Activated CD8-positive, alpha-beta memory T cell treated with anti-CD3 and anti-CD28 coated beads, Interleukin-2, amount 50 U/mL, for 24 hours (primary cell): ENCODE results near the gene RFXAP.
"Not testable (repeated sequence)": the region's sequence is repeated elsewhere in the genome, so short reads cannot be mapped to it uniquely, and the experiment has no call there.

Experiments used
- DNase-seq: peaks from one replicate; pipeline ENCODE4 v3.0.0-alpha.2; 2020; ENCODE audit errors: extremely low read depth

The RFXAP gene

DNA sequence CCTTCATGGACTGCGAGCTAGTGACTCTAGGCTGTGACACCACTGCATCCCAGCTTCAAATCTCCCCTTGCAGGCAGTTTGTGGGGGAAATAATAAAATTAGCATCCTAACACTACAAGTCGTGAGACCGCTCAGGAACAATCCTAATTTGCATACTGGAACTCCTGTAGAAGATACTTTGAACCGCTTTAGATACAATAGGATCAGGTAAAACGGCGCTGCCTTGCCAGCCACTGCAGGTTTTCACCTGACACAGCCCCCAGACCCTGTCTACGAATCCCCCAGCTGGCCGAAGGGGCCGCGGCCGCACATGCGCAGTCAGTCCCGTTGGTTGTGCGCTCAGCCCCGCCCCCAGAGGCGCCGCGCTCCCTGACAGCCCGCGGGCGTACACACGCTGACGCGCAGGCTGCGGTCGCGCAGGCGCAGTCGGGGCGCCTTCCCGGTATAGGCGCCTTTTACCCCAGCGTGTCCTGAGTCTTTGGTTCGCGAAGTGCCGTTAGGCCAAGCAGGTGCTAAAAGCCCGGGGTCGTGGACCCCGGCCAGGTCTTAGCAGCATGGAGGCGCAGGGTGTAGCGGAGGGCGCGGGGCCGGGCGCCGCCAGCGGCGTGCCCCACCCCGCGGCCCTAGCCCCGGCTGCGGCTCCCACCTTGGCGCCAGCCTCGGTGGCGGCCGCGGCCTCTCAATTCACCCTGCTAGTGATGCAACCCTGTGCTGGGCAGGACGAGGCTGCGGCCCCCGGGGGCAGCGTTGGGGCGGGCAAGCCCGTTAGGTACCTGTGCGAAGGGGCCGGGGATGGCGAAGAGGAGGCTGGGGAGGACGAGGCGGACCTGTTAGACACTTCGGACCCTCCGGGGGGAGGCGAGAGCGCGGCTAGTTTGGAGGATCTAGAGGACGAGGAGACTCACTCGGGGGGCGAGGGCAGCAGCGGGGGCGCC, at the start of gene RFXAP:
TSS of gene RFXAP (plus strand) at position 419 of the 935 bp plus-strand sequence. CDS start at position 555, 136 bp downstream.
- DNase-seq = peak; percentile 68

DNA sequence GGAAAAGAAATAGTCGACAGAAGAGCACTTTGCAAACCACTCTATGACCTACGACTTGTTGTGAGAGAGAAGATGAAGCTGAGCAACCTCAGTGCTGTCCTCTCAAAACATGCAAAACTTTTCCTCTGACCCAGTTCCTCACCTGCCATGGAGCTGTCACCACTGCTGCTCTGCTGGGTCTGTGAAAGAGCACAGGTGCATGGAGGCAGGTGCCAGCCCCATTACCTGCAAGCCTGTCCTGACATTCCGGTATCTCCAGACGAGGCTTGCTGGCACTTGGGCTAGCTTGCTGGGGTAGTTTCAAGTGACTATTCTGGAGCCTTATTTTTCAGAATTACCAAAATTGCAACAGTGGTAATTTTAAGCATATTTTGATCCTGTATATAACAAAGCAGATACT, 49.5 kb upstream of the RFXAP start:
- no peak for DNase-seq

- DNase-seq = no peak
Observed at GRCh38 chr13:36770741-36771140, 48.3 kb upstream of the RFXAP start.

- DNase-seq = no peak
Observed at GRCh38 chr13:36772853-36773252, 46.2 kb upstream of the RFXAP start.

- DNase-seq = no peak
Observed at GRCh38 chr13:36774931-36775330, 44.1 kb upstream of the RFXAP start.

- DNase-seq = no peak
Observed at GRCh38 chr13:36776175-36776574, 42.8 kb upstream of the RFXAP start.

DNA sequence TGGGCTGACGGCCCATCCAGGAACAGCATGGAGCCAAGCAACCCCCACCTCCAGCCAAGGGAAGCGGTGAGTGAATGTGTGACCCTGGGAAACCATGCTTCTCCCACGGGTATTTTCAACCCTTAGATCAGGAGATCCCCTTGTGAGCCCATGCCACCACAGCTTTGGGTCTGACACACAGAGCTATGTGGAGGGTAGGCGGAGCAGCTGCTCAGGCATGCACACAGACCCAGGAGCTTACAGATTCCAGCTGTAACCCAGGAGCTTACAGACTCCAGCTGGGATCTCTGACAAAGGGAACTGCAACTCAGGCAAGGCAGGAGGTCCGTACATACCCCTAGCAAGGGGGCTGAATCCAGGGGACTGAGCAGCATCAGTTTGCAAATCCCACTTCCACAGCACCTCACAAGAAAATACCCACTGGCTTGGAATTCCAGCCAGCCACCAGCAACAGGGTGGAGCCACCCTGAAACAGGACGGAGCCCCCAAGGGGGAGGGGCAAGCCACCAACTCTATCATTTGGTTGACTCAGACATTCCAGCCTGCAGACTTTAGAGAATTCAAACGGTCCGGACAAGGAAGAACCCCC, 40.8 kb upstream of the RFXAP start:
- DNase-seq = no peak

- DNase-seq = no peak
Observed at GRCh38 chr13:36783890-36784289, 35.1 kb upstream of the RFXAP start.

DNA sequence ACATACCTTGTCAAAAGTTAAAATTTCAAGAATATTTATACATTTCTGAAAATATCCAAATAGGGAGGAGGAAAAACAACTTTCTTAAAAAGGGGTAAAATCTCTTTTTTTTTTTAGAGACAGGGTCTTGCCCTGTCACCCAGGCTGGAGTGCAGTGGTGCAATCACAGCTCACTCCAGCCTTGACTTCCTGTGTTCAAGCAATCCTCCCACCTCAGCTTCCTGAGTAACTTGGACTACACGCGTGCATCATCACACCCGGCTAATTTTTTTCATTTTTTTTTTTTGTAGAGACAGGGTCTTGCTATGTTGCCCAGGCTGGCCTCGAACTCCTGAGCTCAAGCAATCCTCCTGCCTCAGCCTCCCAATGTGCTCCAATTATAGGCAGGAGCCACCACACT, 32.8 kb upstream of the RFXAP start:
- DNase-seq = not testable (repeated sequence)

GRCh38 chr13:36787181-36787580, 31.8 kb upstream of the RFXAP start:
- DNase-seq = no peak

GRCh38 chr13:36788276-36788675, 30.7 kb upstream of the RFXAP start:
- DNase-seq = no peak

- no peak for DNase-seq
Observed at GRCh38 chr13:36789061-36789460, 30.0 kb upstream of the RFXAP start.

GRCh38 chr13:36789730-36790129, 29.3 kb upstream of the RFXAP start:
- DNase-seq = no peak

GRCh38 chr13:36794706-36795105, 24.3 kb upstream of the RFXAP start:
- no peak for DNase-seq

DNA sequence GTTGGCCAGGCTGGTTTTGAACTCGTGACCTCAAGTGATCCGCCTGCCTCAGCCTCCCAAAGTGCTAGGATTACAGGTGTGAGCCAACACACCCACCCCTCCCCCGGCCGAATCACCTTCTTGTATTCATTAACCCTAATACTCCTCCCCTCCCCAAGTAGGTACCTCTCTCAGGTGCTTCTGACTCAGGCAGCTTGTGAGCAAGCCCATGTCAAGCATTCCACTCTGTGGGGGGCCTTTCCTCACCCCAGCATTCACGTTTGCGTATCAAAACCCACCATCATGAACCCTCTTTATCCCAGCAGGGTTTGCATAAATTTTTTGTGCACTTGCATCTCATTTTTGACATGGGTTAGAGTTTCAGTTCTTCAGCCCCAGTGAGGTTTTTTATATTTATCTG, 23.6 kb upstream of the RFXAP start:
- DNase-seq = no peak

DNA sequence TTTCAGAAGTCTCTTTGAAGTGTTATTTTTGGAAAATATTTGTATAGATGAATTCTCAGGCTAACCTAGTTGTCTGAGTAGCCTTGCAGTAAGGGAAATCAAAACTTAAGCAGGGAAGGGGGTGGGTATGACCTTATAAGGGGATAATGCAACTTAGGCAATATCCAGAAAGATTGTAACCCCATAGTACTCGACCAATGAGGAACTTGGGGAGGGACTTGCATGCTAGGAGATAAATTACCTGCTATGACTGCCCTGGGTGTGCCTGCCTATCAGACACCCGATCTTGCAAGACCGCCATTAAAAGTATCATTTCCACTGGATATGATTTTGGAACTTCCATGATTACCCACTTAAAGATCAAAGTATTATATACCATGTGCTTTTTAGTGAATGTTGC, 23.0 kb upstream of the RFXAP start:
- DNase-seq = no peak

- no peak for DNase-seq
Observed at GRCh38 chr13:36801035-36801434, 18.0 kb upstream of the RFXAP start.

GRCh38 chr13:36804588-36804987, 14.4 kb upstream of the RFXAP start:
- DNase-seq = no peak

DNA sequence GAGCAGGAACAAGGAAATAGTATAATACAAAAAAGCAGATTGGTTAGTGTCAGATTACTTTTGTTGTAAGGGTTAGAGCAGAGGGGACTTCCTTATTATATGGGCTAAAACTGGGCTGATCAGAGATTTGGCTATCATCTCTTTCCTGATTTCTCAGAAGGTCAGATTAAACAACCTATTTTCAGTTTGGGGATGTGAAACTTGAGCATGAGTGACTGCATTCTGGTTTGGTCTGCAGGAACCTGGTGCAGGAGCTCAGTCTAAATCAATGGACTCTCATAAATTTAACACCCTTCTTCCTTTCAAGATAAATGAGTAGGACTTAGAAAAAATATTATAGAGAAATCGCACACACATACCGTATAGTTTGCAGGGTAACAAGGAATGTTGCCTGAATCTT, 12.9 kb upstream of the RFXAP start:
- DNase-seq = no peak

- DNase-seq = no peak
Observed at GRCh38 chr13:36807616-36808015, 11.4 kb upstream of the RFXAP start.

DNA sequence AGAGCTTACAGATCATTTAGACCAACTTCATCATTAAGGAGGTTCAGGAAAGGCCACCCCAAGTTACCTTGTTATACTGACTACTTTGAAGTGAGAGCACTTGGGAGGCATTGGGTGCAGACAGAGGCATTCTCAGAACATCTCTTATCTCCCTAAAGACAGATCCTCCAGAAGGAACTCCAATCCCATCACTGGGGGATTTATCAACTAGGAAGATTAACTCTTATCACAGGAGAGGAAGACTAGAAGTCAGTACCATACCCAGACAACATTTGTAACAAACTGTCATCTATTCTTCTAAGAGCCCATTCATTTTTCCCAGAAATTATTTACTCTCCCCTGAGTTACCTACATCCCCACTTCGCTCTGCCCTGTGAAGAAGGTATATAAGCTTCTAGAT, 5.8 kb upstream of the RFXAP start:
- no peak for DNase-seq

- DNase-seq = no peak
Observed at GRCh38 chr13:36814465-36814864, 4.6 kb upstream of the RFXAP start.

DNA sequence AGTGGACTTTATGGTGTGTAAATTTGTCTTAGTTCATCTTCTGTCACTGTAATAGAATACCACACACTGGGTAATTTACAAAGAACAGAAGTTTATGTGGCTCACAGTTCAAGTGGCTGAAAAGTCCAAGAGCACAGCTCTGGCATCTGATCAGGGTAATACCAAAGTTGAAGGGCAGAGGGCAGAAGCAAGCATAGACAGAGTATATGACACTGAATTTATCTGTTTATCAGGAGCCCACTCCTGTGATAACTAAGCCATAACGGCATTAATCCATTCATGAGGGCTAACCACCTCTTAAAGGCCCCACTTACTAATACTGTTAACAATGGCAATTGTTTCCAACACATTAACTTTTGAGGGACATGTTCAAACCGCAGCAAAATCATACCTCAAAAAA, 4.0 kb upstream of the RFXAP start:
- no peak for DNase-seq
